HG03064 (cell line): ENCODE measurements around the gene TP53I11.

Experiments
- ATAC-seq: cut with Tn5 transposase; IDR thresholded peaks from one replicate; pipeline ENCODE4 v1.9.1; 2021; ENCODE audit warnings: low read depth; ENCODE audit not compliant: unreplicated experiment

The TP53I11 gene

GRCh38 chr11:44960200-44960845 is 9.6 kb upstream of the TP53I11 start:
- ATAC-seq = no peak

- ATAC-seq = no peak
Measured at GRCh38 chr11:44959064-44959463, 8.4 kb upstream of the TP53I11 start.

- ATAC-seq = no peak
Measured at GRCh38 chr11:44957776-44958564, 7.3 kb upstream of the TP53I11 start.

DNA sequence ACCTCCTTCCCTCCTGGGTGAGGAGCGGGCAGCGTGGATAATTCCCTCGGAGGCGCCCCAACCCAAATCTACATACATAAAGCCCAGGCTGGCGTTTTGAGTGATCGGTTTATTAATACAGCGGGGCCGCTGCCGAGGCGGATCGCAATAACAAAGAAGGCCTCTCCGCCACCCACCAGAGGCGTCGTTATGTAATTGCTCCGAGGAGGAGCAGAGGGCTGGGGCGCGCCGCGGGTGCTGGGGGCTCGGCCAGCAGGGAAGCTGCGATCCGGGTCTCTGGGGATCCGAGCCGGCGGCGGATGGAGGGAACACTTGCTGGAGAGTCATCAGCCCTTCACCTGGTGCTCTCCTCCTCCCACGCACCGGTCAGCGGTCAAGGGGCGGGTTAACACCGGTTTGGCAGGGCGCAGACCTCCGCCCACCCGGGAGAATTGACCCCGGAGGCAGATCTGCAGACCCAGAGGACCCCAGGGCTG is 6.4 kb upstream of the TP53I11 start:
- no peak for ATAC-seq

DNA sequence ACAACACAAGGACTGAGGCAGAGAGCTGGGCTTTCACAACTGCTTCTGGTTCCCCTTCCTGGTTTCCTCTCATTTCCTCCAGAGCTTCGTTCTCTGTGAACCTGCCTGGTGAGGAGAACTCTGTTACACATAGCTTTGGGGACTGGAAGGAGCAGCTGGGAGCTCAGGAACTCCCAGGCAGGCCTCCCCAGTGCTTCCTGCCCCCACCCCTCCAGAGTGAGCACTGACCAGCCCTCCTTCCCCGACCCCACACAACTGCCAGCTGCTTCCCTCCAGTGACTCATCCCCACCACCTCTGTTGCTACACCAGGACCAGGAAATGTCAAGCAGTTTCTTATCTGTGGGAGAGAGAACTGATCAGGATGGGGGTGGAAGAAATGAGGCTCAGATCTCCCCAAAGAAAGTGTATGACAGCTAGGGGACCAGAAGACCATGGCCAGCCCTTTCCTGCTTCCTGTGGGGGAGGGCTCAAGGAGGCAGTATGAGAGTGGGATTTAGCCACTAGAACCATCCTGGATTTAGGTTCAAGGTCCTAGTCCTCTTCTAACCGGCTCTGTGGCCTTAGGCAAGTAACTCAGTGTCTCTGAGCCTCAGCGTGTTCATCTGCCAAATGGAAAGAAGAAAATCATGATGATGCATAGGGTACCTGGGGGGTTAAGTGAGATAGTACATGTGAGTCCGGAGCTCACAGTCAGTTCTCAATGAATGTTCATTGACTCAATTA is 4.5 kb upstream of the TP53I11 start:
- no peak for ATAC-seq

GRCh38 chr11:44954051-44954906 is 3.6 kb upstream of the TP53I11 start:
- ATAC-seq = no peak

DNA sequence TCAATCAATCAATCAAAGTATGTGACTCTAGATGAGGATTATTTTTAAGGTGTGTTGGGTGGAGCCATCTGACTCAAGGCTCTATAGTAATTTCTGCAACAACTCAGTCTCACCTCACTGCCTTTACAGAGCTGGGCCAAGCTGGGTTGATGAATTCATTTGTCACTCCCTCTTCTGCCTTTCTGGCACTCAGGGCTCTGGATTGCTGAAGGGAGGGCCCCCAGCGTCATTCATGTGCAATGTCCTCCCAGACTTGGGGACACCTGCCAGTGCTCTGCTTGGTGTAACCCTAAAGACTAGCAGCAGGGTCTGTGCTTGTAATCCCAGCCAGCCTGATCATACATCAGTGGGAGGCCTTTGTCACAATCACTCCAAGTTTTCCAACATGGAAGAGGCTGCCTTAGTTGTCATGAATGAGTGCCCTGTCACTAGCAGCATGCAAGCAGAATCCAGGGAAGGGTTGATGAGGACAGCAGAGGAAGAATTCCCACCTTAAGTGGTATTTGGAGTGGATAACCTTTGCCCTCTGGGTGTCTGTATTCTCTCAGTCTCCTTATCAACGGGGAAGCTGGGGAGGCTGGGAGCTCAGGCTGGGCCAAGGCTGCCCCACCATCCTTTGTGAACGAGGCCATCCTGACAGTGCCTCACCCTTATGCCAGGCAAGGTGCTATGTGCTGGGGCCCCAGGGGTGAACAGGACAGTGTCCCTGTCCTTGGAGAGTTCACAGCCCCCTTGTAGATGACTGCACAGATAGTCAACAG is 2.0 kb upstream of the TP53I11 start:
- no peak for ATAC-seq

DNA sequence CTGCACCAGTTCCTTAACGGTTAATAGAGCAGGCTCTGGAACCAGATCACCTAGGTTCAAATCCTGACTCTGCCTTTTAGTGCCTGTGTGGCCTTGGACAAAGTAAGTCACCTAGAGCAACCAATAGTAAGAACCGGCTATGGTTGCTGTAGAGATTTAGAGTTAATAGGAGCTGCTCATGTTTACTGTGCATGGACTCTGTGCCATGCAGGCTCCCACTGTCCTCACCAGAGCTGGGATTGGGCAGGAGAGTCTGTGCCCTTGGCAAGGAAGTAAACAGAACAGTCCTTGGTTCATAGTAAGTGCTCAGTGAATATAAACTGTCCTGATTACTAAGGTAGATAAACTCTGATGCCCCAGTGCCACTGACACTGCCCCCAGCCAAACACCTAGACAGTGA is 1.4 kb upstream of the TP53I11 start:
- ATAC-seq = no peak

GRCh38 chr11:44950031-44950624 is 555 bp downstream of the TP53I11 start:
- no peak for ATAC-seq

DNA sequence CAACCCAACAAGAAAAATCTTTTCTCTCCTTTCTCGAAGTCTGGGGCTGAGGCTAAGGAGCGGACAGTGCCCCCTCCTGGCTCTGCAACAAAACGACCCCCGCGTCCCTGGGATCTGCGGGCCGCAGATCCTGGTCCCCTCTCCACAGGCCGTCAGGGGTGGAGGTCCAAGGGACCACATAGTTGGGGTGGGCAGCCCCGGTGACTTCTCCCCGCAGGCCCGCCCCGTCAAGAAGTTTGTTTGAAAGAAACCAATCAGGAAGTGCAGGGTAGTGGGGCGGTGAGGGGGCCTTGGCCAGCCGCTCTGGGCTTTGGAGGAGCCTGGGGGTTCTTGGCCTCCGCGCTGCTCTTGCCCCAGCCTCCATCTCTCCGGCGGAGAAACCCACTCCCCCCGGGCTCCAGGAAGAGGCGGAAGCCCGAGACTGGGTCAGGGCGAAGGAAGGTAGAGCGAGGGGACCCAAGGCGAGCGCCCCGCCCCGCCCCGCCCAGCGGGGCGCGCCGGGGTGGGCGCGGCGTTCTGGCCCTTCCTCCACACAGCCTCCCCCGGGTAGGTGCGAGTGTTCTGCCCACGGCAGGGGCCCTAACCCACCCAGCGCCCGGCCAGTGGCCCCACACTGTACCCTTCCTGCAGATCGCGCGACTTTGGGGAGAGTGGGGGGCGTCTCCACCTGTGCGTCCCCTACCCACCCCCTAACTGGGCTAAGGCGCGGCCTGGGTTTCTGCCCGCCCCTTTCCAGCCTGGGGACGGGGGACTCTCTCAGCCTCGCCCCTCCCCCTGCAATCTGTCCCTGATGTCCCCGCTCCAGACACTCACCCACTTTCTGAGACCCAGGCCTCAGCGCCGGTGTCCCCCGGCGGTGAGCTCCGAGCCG is 1.3 kb downstream of the TP53I11 start:
- no peak for ATAC-seq

GRCh38 chr11:44948155-44948554 is 2.5 kb downstream of the TP53I11 start:
- ATAC-seq = no peak

- ATAC-seq = no peak
Measured at GRCh38 chr11:44947114-44947513, 3.6 kb downstream of the TP53I11 start.

GRCh38 chr11:44946263-44946662 is 4.4 kb downstream of the TP53I11 start:
- no peak for ATAC-seq

- no peak for ATAC-seq
Measured at GRCh38 chr11:44945666-44946065, 5.0 kb downstream of the TP53I11 start.

DNA sequence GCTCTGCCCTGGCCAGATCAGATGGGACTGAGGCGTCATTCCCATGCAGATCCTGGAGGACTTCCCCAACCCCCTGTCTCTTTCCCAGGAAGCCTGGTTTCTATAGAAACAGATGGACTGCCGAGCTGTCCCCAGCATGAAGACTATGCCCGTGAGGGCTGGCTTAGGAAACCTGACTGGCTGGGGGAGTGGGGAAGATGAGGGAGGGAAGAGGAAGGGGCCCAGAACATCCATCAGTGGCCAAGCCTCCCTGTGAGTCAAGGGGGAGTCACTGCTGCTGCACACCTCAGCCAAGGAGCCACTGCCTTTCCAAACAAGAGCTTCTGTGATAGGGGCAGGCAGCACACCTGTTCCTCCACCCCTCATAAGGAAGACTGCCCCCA is 5.8 kb downstream of the TP53I11 start:
- no peak for ATAC-seq

- no peak for ATAC-seq
Measured at GRCh38 chr11:44944181-44944852, 6.4 kb downstream of the TP53I11 start.

- no peak for ATAC-seq
Measured at GRCh38 chr11:44943696-44944095, 7.0 kb downstream of the TP53I11 start.

GRCh38 chr11:44943118-44943517 is 7.6 kb downstream of the TP53I11 start:
- ATAC-seq = peak; percentile 53
